Activated CD4-positive, CD25-positive, alpha-beta regulatory T cell (primary cell): ENCODE results near the gene ACAP3.
"Not testable (repeated sequence)": the region's sequence is repeated elsewhere in the genome, so short reads cannot be mapped to it uniquely, and the experiment has no call there.

Experiments used
- DNase-seq, 4 experiments: peaks; one replicate each; lab custom pipeline; 2025; lab: John Stamatoyannopoulos, UW

ACAP3 gene

DNA sequence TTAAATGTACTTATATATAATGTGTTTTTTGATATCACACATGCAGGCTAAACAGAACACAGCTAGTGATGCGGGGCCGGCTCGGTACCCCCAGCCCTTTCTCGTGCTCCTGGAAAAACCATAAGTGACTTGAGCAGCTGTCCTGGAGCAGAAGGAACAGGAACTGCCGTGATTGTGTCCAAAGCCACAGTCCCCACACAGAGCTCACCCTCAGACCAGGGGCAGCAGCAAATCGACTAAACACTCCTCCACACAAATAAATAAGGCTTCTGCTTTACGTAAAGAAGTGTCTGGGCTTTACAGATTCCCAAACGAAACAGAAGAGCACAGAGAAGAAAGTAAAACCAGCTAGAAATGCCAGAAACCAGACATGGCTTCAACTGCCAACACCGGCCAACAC is 43.7 kb downstream of the ACAP3 start:
- DNase-seq = no peak

DNA sequence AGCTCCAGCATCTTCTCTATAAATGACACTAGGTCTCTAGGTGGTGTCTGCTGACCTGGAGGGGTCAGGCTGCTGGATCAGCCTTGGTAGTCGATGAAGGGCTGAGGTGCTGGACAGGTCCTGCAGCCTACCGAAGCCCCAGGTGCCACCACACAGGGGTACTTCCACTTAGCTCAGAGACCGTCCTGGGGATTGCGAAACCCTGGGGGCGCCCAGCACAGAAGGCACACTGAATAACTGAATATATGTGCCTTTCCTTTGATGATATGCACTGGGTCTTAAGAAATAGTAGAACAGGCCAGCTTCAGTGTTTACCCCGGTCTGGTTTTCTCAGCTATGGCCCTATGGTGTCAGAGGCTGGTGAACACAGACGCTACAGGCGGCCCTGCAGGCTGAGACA is 45.0 kb downstream of the ACAP3 start:
- DNase-seq = no peak

DNA sequence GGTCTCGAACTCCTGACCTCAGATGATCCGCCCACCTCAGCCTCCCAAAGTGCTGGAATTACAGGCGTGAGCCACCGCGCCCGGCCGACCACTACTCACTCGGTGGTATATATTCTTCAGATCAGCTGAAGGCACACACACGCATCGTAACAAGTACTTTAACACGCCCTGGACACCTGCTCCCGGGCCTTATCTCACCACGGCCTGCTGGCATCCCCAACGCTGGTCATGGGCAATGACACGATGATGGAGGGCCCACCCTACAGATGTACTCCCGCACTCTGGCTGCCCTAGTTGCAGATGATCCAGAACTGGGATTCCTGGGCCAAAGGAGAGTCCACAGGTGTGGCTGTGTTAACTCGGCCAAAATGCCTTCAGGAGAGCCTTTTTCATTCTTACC is 45.7 kb downstream of the ACAP3 start:
- DNase-seq = no peak

DNA sequence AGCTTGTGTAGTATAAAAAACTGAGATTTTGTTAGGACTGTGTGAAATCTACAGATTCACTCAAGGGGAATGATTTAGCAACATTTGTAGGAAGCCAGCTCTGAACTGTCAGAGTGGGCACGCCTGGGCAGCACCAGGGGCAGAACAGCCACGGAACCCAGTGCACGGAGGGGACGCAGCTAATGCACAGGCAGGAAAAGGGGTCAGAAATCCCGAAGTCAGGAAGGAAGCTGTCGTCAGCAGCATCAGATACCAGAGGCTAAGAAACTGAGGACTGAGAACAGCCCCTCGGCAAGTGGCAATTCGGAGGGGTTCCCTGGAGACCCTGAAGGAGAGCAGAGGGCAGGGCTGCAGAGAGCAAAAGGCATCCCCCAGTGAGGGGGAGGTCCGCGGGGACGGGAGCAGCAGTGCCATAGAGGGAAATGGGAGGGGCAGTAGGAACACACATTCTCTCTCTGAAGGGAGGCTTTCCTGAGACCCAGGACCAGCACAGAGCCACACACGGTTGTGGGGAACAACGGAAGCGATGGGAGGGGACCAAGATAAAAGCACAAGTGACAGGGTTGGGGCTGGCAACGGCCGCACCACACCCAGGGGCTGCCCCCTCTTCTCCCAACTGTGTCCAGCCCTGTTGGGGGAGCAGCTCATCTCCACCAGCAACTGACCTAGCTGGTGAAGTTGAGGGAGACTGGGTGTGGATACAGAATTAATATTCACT is 46.7 kb downstream of the ACAP3 start:
- no peak for DNase-seq

DNA sequence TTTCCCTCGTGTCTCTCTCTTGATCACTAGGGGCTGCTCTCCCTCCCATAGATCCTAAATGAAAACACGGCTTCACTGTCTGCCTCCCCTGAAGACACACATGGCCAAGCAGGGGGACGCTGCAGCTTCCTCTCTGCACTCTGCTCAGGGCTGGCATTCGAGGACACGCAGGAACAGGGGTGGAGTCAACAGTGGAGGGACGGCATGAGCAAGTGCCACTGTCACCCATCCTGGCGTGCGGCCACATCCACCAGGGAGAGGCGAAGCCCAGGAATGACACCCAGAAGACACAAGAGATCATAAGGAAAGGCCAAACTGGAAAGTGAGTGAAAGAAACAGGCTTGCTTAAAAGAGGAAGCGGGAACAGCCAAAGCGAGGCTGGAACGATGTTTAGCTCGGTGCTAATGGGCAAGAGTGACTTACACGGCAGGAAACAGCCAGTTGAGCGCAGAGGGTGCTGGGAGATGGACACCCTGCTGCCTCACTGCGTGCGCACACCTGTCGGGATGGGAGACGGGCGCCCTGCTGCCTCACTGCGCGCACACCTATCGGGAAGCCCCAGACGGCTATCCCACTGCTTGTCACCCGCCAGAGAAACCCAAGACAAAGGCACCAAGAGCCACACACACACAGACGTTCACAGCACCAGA is 47.7 kb downstream of the ACAP3 start:
- DNase-seq = no peak

DNA sequence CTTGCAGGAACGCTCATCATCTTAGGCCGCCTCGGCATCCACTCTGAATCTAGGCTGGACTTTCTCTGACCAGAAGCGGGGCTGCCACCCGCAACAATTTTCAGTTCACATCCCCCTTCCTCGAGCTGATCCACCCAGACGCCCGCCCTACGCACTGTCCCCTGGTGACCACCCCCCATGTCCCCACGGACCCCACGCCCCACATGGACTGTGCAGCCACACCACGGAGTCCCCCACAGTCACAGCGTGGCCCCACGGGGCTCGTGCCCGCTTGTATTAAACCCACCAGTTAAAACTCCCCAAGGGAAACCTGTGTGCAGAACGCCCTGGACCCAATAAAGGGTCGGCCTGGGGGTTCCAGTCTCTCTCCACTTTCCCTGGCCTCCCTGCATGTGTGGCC is 48.2 kb downstream of the ACAP3 start:
- DNase-seq = no peak

DNA sequence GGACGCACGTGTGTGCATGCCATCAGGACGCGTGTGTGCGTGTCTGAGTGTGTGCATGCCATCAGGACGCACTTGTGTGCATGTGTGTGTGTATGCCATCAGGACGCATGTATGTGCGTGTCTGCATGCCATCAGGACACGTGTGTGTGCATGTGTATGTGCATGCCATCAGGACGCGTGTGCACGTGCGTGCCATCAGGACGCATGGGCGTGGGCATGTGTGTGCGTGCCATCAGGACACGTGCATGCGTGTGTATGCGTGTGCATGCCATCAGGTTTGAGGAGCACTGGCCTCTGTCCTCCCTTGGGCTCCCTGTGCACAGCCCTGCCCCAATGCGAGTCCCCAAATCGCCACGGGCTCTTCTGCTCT is 48.6 kb downstream of the ACAP3 start:
- no peak for DNase-seq

DNA sequence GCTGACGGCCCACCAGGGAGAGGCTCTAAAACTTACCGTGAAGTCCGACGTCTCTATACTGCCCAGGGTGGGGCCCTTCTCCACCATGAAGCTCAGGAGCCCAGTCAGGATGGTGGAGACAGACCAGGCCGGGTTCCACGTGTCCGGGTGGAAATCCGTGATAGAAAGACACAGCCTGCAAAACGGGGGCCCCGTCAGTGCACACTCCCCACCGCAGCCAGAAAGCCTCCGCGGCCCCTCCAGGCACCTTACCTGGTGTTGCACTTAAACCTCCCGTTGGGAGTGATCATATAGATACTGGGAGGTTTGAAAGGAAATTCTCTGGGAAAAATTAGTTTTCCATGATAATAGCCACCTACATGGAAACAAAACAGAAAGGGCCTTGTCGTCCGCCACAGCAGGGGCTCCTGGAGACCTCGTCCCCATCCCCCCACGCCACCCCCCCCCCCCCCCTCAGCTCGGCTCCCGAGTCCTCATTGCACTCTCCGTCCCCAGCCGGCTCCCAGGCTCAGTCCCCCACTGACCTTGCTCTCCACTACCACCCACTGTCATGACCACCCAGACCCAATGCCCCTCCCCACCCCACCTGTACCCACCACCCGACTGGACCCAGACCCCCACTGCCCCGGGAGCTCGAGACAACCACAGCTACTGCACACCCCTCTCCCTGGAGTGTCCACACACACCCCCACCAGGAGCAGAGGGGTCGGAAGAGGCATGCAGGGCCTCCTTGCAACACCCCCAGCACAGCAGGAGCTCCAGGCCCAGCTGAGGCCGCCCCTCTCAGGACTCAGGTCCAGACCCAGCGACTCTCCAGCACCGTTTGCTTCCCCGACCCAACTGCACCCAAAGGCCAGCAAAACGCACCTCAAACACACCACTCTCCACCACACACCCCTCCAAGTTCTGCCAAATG is 50.5 kb downstream of the ACAP3 start:
- no peak for DNase-seq

DNA sequence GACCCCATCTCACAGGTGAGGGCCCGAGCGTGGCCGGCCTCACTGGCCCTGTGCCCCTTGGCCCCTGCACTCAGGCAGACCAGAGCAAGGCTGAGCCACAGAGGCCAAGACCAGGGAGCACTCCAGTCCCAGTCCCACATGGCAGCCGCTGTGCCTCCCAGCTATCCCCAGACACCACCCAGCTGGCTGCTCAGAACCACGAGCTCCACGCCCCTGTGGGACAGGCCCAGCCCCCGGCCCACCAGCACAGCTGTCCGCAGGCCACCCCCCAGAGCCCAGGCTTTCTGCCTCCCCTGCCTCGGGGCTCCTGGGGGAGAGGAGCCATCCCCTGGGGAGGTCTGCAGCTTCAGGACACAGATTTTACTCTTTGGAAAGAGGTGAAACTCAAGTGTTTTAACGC is 52.1 kb downstream of the ACAP3 start:
- no peak for DNase-seq

DNA sequence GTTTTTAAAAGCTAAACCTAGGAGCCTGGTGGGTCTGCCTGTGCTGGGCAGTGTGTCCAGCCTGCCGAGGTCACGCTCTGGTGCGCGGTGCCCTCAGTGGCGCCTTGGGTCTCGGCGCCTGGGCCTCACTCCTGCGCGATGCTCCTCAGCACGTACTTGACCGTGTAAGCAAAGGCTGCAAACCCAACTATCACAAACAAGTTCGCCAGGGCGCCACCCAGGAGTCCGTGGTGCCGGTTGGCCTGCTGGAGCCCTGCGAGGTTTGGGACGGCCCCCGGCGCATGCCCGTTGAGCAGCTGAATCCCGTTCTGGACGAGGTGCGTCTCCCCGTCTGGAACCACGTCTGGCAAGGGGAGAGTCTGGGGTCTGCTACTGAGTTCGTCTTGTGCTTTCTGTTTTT is 52.7 kb downstream of the ACAP3 start:
- DNase-seq = no peak

DNA sequence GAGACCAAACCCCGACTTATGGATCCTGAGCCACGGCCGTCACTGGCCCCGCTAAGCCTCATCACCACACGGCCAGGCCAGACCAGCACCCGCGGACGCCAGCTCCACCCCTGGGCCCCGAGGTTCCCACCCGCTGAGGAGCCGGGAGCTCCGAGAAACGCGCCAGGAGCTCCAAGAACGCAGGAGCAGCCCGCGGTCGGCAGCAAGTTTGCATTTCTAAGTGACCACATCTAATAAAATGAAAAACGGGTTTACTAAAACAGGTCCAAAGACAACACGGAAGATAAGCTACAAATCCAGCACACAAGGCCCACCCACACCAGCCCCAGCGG is 53.1 kb downstream of the ACAP3 start:
- DNase-seq = no peak

DNA sequence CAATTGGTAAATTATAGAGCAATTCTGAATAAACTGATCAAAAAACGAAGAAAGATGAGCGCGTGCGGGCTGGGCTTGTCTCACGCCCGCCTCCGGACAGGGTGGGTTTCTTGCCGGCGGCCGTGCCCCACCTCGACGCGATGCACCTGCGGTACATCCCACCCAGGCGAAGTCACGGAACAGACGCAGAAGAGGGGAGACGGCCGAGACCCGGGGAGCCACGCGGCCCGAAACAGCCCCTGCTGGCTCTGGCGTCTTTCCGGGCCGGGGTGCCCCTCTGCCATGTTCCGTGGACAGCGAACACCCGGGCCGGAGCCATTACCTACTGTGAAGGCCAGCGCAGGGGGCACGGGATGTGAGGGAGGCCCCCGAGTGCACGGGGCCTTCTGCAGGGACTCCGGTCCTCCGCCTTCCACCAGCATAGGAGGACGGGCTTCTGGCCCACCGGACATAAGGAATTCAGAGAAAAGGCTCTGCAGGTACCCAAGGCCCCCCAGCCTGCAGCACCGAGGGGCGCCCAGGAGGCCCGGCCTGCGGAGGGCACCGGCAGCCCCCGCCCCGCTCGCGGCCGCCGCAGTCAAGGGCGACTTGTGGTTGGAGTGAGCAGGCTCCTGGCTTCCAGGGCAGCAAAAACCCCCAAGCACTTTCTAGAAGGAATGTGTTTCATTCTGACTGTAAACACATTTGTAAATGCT is 53.6 kb downstream of the ACAP3 start:
- no peak for DNase-seq

DNA sequence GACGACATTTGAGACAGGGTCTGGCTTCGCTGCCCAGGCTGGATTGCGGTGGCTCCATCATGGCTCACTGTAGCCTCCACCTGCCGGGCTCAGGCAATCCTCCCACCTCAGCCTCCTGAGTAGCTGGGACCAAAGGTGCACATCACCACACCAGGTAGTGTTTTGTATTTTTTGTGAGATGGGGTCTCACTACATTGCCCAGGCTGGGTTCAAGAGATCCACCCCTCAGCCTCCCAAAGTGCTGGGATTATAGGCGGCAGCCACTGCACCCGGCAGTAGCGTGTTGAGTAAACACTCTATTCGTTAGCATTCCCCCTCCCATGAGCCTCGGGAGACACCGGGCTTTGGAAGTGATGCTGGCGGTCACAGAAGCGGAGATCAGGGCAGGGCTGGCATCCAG is 54.4 kb downstream of the ACAP3 start:
- no peak for DNase-seq

DNA sequence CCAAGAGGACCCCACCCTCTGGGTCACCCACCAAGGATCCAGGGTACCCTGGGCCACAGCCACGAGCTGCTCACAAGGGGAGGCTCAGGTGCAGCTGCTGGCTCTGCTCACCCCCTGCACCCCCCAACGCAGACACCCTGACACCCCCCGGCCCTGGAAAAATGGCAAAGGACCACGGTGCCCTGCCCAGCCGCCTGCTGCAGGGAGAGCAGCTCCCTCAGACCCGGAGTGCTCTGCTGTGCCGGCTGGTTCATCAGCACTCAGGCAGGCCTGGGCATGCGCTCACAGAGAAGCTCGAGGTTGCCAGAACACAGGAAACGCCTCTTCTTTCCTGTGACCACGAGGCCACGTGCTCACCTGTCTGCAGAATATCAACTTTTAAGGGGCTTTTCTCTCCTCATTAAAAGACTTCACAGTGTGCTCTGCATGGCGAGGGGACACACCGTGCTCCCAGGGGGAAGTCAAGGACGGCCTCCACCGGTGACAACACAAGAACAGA is 56.9 kb downstream of the ACAP3 start:
- peak in 2 of 4 experiments; percentile 25 to 29 for DNase-seq

DNA sequence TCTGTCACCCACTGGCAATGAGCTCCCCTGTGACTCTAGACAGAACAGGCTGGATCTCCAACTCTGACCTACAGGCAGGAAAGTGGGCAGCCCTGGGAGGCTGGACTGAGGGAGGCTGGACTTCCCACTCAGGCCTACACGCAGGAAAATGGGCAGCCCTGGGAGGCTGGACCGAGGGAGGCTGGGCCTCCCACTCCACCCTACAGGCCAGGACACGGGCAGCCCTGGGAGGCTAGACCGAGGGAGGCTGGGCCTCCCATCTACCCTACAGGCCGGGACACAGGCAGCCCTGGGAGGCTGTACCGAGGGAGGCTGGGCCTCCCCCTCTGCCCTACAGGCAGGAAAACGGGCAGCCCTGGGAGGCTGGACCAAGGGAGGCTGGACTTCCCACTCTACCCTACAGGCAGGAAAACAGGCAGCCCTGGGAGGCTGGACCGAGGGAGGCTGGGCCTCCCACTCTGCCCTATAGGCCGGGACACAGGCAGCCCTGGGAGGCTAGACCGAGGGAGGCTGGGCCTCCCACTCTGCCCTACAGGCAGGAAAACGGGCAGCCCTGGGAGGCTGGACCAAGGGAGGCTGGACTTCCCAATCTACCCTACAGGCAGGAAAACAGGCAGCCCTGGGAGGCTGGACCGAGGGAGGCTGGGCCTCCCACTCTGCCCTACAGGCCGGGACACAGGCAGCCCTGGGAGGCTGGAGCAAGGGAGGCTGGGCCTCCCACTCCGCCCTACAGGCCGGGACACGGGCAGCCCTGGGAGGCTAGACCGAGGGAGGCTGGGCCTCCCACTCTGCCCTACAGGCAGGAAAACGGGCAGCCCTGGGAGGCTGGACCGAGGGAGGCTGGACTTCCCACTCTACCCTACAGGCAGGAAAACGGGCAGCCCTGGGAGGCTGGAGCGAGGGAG is 59.5 kb downstream of the ACAP3 start:
- DNase-seq = not testable (repeated sequence)

DNA sequence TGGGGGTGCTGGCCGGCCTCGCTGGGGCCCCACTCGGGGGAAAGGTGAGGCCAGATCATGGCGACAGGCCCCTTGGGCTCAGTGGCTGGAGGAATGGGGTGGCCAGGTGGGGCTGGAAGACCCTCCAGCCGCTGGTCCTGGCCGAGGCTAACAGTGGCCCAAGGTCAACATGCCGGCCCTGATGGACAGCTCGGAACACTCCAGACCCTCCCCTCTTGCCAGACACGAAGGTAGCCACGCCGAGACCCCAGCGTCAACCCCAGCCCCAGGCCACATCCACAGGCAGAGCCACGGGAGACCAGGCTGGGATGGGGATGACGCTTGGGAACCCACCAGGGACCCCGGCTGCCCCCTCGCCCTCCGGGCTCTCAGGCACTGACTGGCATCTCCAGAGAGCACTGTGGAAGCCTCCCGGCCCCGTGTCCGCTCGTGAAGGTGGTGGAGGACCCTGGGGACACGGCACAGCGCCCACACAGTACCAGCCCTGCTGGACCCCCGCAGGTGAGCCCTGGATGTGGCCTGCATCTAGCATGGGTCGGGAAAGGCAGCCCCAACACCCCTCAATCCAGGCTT is 60.3 kb downstream of the ACAP3 start:
- no peak for DNase-seq

DNA sequence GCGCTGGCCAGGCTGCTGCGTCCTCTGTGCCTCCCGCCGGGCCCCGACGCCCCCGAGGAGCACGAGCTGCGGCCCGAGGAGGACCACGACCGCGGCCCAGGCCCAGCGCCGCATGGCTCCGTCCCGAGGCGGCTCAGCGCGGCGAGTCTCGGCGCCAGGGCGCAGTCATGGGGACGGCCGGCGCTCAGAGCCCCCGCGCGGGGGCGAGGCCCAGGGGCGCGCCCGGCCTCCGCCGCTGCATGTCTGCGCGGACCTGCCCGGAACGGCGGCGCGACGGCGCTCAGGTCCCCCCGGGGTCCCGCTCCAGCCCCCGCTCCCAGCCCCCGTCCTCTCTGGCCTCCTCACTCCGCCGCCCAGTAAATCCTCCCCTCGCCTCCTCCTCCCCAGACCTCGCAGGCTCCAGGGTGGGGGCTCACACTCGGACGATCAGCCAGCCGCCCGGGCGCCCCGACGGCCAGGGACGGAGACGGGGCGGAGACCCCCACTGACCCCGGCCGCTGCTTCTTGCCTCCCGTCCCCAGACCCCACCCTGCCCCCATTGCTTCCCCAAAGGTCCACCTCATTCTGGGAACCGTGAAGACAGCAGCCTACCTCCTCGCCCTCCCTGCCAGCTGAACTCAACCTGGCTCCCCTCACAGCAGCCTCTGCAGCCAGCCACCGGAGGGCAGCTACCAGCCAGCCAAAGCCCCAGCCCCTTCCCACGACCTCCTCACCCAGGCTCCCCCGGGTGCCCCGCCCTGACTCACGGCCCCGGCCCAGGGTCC is 61.0 kb downstream of the ACAP3 start, which contains the start of gene C1QTNF12:
TSS of gene C1QTNF12 (minus strand) at position 146 of the 764 bp plus-strand sequence. CDS start at position 114, 32 bp downstream.
- DNase-seq = no peak

DNA sequence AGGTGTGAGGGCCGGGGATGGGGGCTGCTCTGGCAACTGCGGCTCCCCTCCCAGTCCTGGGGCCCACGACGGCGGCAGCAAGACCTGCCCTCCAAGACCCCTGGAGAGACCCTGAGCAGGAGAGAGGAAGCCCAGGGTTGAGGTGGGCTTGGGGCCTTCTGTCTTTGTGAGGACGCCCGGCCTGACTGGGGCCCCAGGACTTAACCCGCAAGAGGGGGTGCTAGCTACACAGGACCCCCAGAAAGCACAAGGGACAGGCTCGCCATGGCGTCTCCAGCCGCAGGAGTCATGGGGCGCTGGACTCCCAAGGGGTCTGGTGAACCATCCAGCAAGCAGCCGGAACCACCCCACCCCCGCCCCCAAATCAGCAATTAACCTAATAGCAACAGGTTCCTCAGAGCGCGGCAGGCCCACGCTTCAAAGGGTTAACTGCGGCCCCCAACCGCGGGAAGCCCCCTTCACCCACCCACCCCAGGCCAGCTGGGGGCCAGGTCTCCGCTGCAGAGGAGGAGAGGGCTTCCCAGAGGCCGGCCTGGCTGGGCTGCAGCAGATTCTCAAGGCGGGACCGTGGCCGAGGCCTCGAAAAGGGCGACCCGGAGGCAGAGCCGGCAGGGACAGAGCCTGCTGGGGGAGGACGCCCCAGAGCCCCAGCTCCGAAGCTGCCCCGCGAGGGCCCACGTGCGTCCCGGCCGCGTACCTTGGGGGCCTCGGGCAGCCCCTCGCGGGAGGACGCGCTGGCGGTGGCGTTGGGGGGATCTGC is 61.7 kb downstream of the ACAP3 start:
- DNase-seq = no peak

DNA sequence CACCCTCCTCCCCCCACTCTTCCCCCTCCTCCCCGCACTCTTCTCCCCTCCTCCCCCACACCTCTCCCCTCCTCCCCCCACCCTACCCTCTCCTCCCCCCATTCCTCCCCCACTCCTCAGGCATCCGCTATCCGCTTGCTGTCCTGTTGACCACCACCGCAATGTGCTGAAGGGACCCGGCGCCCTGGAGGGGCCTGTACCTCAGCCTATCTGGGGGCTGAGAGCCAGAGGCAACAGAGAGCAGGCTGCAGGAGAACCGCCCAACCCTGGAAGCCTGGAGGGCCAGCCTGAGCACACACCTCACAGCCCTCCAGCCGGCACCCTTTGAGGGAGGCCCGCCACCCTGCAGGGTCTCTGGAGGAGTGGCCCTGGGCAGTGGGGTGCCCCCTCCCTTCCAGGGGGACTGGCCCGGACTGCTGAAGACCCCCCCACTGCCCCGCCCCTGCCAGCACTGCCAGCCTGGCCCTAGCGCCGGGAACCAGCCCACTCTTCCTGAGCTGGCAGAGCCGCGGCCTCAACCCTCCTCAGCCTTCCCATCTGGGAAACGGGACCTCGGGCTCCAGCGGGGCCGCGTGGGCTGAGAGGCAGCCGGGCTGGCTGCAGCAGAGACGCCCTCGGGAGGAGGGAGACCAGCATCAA is 62.4 kb downstream of the ACAP3 start:
- DNase-seq = no peak
